Measurements from ENCODE around the gene SLC2A13. TPM values are rescaled to one million over a fixed set of nuclear protein-coding genes. Genes with fewer than 3 reads are reported as not detected.
A peak's percentile ranks its signal among the peaks of the same experiment; 100 is the strongest.

Gene SLC2A13
- polyA plus RNA-seq, 3 donors: 2.2 to 2.9 (median 2.5) TPM

- H3K9ac ChIP-seq (ENCODE audit: insufficient read depth, low read length, poor library complexity, severe bottlenecking): no peak overlapping the region
- no CpG with 5 or more reads among the region's 3 CpGs for WGBS (ENCODE audit: insufficient coverage)
- H3K4me1 Mint-ChIP-seq: no peaks in the 10 kb centered on the region
Observed at GRCh38 chr12:39892146-39892545, 213.7 kb downstream of the SLC2A13 start.

DNA sequence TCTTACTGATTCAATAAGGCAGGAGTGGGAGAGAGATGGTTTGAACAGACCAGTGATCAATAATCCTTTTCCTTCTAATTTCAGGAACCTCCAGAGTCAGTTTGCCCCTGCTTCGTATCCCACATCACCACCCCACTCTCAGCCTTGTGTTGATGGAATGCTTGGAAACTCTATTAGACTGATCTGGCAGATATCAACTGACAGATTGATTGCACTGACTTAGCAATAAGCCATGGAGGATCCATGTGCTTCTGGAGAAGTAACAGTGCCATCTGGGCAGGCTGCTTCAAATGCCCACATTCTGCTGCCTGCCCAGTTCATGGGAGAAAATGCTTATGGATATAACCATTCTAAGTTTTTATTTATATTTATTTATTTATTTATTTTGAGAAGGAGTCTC is 218.0 kb downstream of the SLC2A13 start:
- H4K20me1 ChIP-seq (ENCODE audit: insufficient read depth, low read length): no peaks in the 10 kb centered on the region
- Mint-ChIP-seq H3K4me3 (no peak overlapping the region), H3K36me3 (no peaks in the 10 kb centered on the region), H3K4me1 (no peaks in the 10 kb centered on the region), H3K27ac (no peak overlapping the region), H3K27me3 (ENCODE audit: low read depth in 3 of 3) (no peaks in the 10 kb centered on the region), H3K9me3 (peaks cover 0 to 5% (median 0%) of the 10 kb centered on the region in 7 donors)
- H2AFZ ChIP-seq (ENCODE audit: insufficient read depth, low read depth, low read length, poor library complexity, severe bottlenecking): no peak overlapping the region
- H3K9me3 ChIP-seq (replicated peaks in 1 of 2; ENCODE audit: control insufficient read depth in 1 of 2, insufficient read depth in 1 of 2, low read length in 2 of 2): no peaks in the 10 kb centered on the region
- H3K27ac ChIP-seq (ENCODE audit: low read depth in 1 of 2, low read length in 2 of 2): no peak overlapping the region
- TF ChIP-seq, protein P1, sequence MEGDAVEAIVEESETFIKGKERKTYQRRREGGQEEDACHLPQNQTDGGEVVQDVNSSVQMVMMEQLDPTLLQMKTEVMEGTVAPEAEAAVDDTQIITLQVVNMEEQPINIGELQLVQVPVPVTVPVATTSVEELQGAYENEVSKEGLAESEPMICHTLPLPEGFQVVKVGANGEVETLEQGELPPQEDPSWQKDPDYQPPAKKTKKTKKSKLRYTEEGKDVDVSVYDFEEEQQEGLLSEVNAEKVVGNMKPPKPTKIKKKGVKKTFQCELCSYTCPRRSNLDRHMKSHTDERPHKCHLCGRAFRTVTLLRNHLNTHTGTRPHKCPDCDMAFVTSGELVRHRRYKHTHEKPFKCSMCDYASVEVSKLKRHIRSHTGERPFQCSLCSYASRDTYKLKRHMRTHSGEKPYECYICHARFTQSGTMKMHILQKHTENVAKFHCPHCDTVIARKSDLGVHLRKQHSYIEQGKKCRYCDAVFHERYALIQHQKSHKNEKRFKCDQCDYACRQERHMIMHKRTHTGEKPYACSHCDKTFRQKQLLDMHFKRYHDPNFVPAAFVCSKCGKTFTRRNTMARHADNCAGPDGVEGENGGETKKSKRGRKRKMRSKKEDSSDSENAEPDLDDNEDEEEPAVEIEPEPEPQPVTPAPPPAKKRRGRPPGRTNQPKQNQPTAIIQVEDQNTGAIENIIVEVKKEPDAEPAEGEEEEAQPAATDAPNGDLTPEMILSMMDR (IDR thresholded peaks at IDR 0.05): no peak
- H3K4me1 ChIP-seq (ENCODE audit: control insufficient read depth in 1 of 2, insufficient read depth in 2 of 2, low read length in 2 of 2): no peaks in the 10 kb centered on the region
- H3K79me2 ChIP-seq (ENCODE audit: insufficient read depth, low read length): no peaks in the 10 kb centered on the region
- DNase-seq: no peak
- WGBS (ENCODE audit: insufficient coverage): no CpG with 5 or more reads among the region's 1 CpG
- intact Hi-C loops (cut with micrococcal nuclease): no loop called here
- H3K9ac ChIP-seq (ENCODE audit: insufficient read depth, low read length, poor library complexity, severe bottlenecking): no peak overlapping the region
- no peaks in the 10 kb centered on the region for H3K27me3 ChIP-seq (ENCODE audit: control insufficient read depth in 2 of 2, insufficient read depth in 2 of 2, low read length in 2 of 2)
- H3K4me2 ChIP-seq (replicated peaks; ENCODE audit: extremely low read depth, low read length, poor library complexity, severe bottlenecking): no peak overlapping the region
- H3K4me3 ChIP-seq (replicated peaks in 1 of 3; ENCODE audit: low read depth in 2 of 3, low read length in 3 of 3): no peak overlapping the region
- H3K36me3 ChIP-seq (replicated peaks in 1 of 2; ENCODE audit: control insufficient read depth in 1 of 2, insufficient read depth in 2 of 2, low read length in 2 of 2): no peaks in the 10 kb centered on the region

More at GRCh38 chr12:39892146-39892545, 213.7 kb downstream of the SLC2A13 start:
- Histone ChIP-seq H3K4me2 (replicated peaks; ENCODE audit: extremely low read depth, low read length, poor library complexity, severe bottlenecking) (no peak overlapping the region), H3K9me3 (replicated peaks in 1 of 2; ENCODE audit: control insufficient read depth in 1 of 2, insufficient read depth in 1 of 2, low read length in 2 of 2) (no peaks in the 10 kb centered on the region), H3K27me3 (ENCODE audit: control insufficient read depth in 2 of 2, insufficient read depth in 2 of 2, low read length in 2 of 2) (no peaks in the 10 kb centered on the region), H4K20me1 (ENCODE audit: insufficient read depth, low read length) (no peaks in the 10 kb centered on the region), H3K36me3 (replicated peaks in 1 of 2; ENCODE audit: control insufficient read depth in 1 of 2, insufficient read depth in 2 of 2, low read length in 2 of 2) (no peaks in the 10 kb centered on the region), H3K27ac (ENCODE audit: low read depth in 1 of 2, low read length in 2 of 2) (no peak overlapping the region), H3K79me2 (ENCODE audit: insufficient read depth, low read length) (no peaks in the 10 kb centered on the region), H3K4me3 (replicated peaks in 1 of 3; ENCODE audit: low read depth in 2 of 3, low read length in 3 of 3) (no peak overlapping the region), H3K4me1 (ENCODE audit: control insufficient read depth in 1 of 2, insufficient read depth in 2 of 2, low read length in 2 of 2) (no peaks in the 10 kb centered on the region), H2AFZ (ENCODE audit: insufficient read depth, low read depth, low read length, poor library complexity, severe bottlenecking) (no peak overlapping the region)
- Mint-ChIP-seq H3K4me3 (no peak overlapping the region), H3K36me3 (no peaks in the 10 kb centered on the region), H3K27ac (peak overlapping the region in 1 of 7 donors; percentile 62), H3K9me3 (peaks cover 0 to 4% (median 2%) of the 10 kb centered on the region in 7 donors), H3K27me3 (ENCODE audit: low read depth in 3 of 3) (peaks cover 0 to 1% (median 0%) of the 10 kb centered on the region in 3 donors)
- TF ChIP-seq, protein P1 (IDR thresholded peaks at IDR 0.05): no peak
- DNase-seq: no peak
- intact Hi-C loops (cut with micrococcal nuclease): no loop called here
